ENCODE data around the gene PEBP1. TPM values are rescaled to one million over a fixed set of nuclear protein-coding genes. Genes with fewer than 3 reads are reported as not detected.

Gene PEBP1
- total RNA-seq, 1 donor from 2014 or later, result 142 TPM

DNA sequence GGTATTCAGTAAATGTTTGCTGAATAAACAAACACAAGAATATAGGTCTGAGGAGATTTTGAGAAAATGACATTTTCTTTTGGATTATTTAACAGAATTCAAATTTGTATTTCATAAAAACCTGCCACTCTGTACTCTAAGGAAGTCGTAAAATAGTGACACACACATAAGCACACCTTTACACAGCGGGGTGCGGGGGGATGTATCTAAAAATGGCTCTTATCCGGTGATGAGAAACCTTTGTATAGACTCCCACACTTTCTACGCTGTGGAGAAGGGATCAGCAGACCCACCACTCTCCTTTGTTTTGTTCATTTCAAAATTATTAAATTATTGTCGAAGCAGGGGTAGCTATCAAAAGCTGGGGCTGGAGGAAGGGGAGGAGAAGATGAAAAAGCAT, 58.0 kb downstream of the PEBP1 start:
- ATAC-seq, result no peak

Other genes starting within 250 kb of the PEBP1 start
- gene KSR2, start 167.1 kb upstream of the PEBP1 start, total RNA-seq, result 0.28 TPM
- 16.2 TPM for gene RFC5, start 119.4 kb upstream of the PEBP1 start, total RNA-seq
- gene WSB2, start 74.9 kb upstream of the PEBP1 start, total RNA-seq, result 86.7 TPM
- 14.5 TPM for gene VSIG10, start 32.1 kb upstream of the PEBP1 start, total RNA-seq
- 22.8 TPM for gene TAOK3, start 236.8 kb downstream of the PEBP1 start, total RNA-seq
- 23.0 TPM for gene SUDS3, start 240.4 kb downstream of the PEBP1 start, total RNA-seq

All from esophagus mucosa (tissue), 1 donor.